HEK293 (cell line): Measurements from ENCODE around the gene RPGRIP1L.

ENCODE experiments used
- SCRT2 ChIP-seq: fragments of 450-650 bp; formaldehyde crosslinking; IDR thresholded peaks from 2 replicates; pipeline ENCODE4 v1.5.1; 2016; ENCODE audit warnings: missing biosample characterization, missing genetic modification characterization
- ZNF621 ChIP-seq: fragments of 450-650 bp; formaldehyde crosslinking; IDR thresholded peaks from 2 replicates; pipeline ENCODE4 v1.5.1; 2017; ENCODE audit warnings: missing biosample characterization, missing genetic modification characterization
- TF ChIP-seq, protein P1 (sequence below): fragments of 450-650 bp; formaldehyde crosslinking; IDR thresholded peaks from 2 replicates; pipeline ENCODE4 v1.5.1; 2016; ENCODE audit warnings: missing biosample characterization, missing genetic modification characterization

DNA sequence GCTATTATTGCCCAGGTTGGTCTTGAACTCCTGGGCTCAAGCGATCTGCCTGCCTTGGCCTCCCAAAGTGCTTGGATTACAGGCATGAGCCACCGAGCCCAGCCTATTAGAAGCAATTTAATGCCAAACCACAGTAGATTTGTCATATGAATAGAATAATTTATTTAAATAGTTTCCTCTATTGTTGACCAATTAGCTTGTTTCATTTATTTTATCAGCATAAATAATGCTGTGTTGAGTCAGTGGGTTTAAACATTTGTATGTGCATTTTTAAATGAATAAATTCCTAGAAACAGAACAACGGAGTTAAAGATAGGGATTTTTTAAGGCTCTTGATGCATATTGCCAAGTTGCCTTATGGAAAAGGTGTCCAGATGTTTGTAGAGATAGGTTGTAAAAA lies 27.0 kb upstream of the RPGRIP1L start:
- TF ChIP-seq SCRT2 (tag by site-specific recombination) (no peak), ZNF621 (no peak)
- TF ChIP-seq, protein P1, sequence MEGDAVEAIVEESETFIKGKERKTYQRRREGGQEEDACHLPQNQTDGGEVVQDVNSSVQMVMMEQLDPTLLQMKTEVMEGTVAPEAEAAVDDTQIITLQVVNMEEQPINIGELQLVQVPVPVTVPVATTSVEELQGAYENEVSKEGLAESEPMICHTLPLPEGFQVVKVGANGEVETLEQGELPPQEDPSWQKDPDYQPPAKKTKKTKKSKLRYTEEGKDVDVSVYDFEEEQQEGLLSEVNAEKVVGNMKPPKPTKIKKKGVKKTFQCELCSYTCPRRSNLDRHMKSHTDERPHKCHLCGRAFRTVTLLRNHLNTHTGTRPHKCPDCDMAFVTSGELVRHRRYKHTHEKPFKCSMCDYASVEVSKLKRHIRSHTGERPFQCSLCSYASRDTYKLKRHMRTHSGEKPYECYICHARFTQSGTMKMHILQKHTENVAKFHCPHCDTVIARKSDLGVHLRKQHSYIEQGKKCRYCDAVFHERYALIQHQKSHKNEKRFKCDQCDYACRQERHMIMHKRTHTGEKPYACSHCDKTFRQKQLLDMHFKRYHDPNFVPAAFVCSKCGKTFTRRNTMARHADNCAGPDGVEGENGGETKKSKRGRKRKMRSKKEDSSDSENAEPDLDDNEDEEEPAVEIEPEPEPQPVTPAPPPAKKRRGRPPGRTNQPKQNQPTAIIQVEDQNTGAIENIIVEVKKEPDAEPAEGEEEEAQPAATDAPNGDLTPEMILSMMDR (tag by site-specific recombination), result no peak
